Loucy (cell line): Measurements from ENCODE around the gene ATAD5.
"Not testable (repeated sequence)": the region's sequence is repeated elsewhere in the genome, so short reads cannot be mapped to it uniquely, and the experiment has no call there.

Experiments used
- H2AFZ ChIP-seq: fragments of 200-600 bp; sonication (generic); 2 replicates; pipeline ENCODE4 v1.6.0; 2016; ENCODE audit warnings: antibody characterized with exemption, mild to moderate bottlenecking, low read length, moderate library complexity
- H3F3A ChIP-seq: fragments of 200-600 bp; 2 replicates; pipeline ENCODE4 v1.6.0; 2016; ENCODE audit warnings: antibody characterized with exemption, low read depth, mild to moderate bottlenecking
- H3K27me3 ChIP-seq: fragments of 200-600 bp; sonication (generic); 2 replicates; pipeline ENCODE4 v1.6.1; 2014; ENCODE audit warnings: low read length, mild to moderate bottlenecking; ENCODE audit not compliant: insufficient read depth, poor library complexity, severe bottlenecking
- H3K36me3 ChIP-seq: fragments of 200-600 bp; sonication (generic); 2 replicates; pipeline ENCODE4 v1.6.1; 2016; ENCODE audit warnings: low read length; ENCODE audit not compliant: insufficient read depth
- H3K4me1 ChIP-seq: fragments of 200-600 bp; sonication (generic); 2 replicates; pipeline ENCODE4 v1.5.1; 2014; ENCODE audit warnings: low read length, mild to moderate bottlenecking; ENCODE audit not compliant: insufficient read depth, poor library complexity, severe bottlenecking
- H3K4me2 ChIP-seq: fragments of 200-600 bp; sonication (generic); 2 replicates; pipeline ENCODE4 v1.6.0; 2014; ENCODE audit warnings: antibody characterized with exemption, low read length, low read depth, mild to moderate bottlenecking; ENCODE audit not compliant: poor library complexity, severe bottlenecking
- H3K4me3 ChIP-seq: fragments of 200-600 bp; sonication (generic); 2 replicates; pipeline ENCODE4 v1.5.1; 2014; ENCODE audit warnings: low read length, mild to moderate bottlenecking, mixed read lengths; ENCODE audit not compliant: poor library complexity, severe bottlenecking
- H3K79me2 ChIP-seq: fragments of 200-600 bp; sonication (generic); 2 replicates; pipeline ENCODE4 v1.6.1; 2014; ENCODE audit warnings: low read length; ENCODE audit not compliant: insufficient read depth
- H3K9ac ChIP-seq: fragments of 200-600 bp; sonication (generic); 2 replicates; pipeline ENCODE4 v1.6.0; 2014; ENCODE audit warnings: mild to moderate bottlenecking, low read depth, low read length, moderate library complexity; ENCODE audit not compliant: poor library complexity, severe bottlenecking
- H3K9me2 ChIP-seq: fragments of 200-600 bp; sonication (generic); replicated peaks from 2 replicates; pipeline ENCODE4 v1.6.1; 2016; ENCODE audit warnings: low read depth, low read length, mixed read lengths
- H3K9me3 ChIP-seq: fragments of 200-600 bp; sonication (generic); 2 replicates; pipeline ENCODE4 v1.6.1; 2014; ENCODE audit warnings: mild to moderate bottlenecking, antibody characterized with exemption, low read length, low read depth; ENCODE audit not compliant: insufficient read depth
- H4K20me1 ChIP-seq: fragments of 200-600 bp; sonication (generic); 2 replicates; pipeline ENCODE4 v1.6.0; 2014; ENCODE audit warnings: antibody characterized with exemption, low read length, mild to moderate bottlenecking; ENCODE audit not compliant: insufficient read depth, poor library complexity, severe bottlenecking
- CTCF ChIP-seq: fragments of 200-600 bp; sonication (generic); conservative IDR thresholded peaks from 2 replicates; pipeline ENCODE4 v1.5.1; 2014; ENCODE audit warnings: mild to moderate bottlenecking, antibody characterized with exemption, low read length
- EZH2phosphoT487 ChIP-seq: fragments of 200-600 bp; IDR thresholded peaks from 2 replicates; pipeline ENCODE4 v1.6.1; 2018; ENCODE audit warnings: antibody characterized with exemption, mild to moderate bottlenecking, moderate library complexity, borderline replicate concordance

Gene ATAD5

GRCh38 chr17:30928584-30928983 is 96.8 kb downstream of the ATAD5 start:
- no peak for TF ChIP-seq EZH2phosphoT487
- no peak for TF ChIP-seq CTCF
- Histone ChIP-seq H3K9me3 (no peaks in the 10 kb centered on the region), H3K4me1 (no peaks in the 10 kb centered on the region), H3F3A (no peaks in the 10 kb centered on the region), H3K9ac (no peak overlapping the region), H4K20me1 (no peaks in the 10 kb centered on the region), H3K79me2 (no peaks in the 10 kb centered on the region), H3K27me3 (no peaks in the 10 kb centered on the region), H3K4me2 (no peak overlapping the region), H2AFZ (no peak overlapping the region; the same call in 1 of the 2 replicates), H3K9me2 (no peaks in the 10 kb centered on the region), H3K36me3 (no peaks in the 10 kb centered on the region), H3K4me3 (no peak overlapping the region)

DNA sequence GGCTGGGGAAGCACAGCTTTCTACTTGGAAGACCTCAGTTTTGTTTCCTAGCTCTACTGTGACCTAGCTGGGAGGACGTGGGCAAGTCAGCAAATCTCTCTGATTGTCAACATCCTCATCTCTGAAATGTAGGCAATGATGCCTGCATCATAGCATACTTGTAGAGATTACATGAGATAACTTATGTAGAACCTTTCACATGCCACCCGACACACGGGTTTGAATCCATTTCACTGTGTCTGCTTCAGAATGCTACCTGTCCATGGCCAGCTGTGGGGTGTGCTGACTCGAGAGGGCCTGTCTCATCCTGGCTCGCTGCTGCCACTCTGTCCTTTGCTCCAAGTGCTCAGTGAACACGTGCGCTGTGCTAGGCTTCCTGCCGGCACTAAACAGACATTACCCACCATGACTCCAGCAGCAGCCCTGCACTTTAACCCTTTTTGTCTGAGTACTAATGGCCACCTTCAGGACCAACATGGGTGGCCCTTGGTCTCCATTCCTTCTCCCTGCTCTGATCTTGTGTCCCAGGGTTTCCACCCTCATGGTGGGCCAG is 97.4 kb downstream of the ATAD5 start:
- Histone ChIP-seq H4K20me1 (no peaks in the 10 kb centered on the region), H3K9me2 (no peaks in the 10 kb centered on the region), H3K9me3 (no peaks in the 10 kb centered on the region), H3K9ac (no peak overlapping the region), H3F3A (no peaks in the 10 kb centered on the region), H3K4me2 (no peak overlapping the region), H3K4me3 (no peak overlapping the region), H3K36me3 (no peaks in the 10 kb centered on the region), H3K4me1 (no peaks in the 10 kb centered on the region), H3K27me3 (no peaks in the 10 kb centered on the region), H2AFZ (no peak overlapping the region; the same call in 1 of the 2 replicates), H3K79me2 (no peaks in the 10 kb centered on the region)
- TF ChIP-seq EZH2phosphoT487 (no peak), CTCF (no peak)

- not testable (repeated sequence) for H3K27me3 ChIP-seq, H3K79me2 ChIP-seq, H3F3A ChIP-seq, H4K20me1 ChIP-seq, H3K4me3 ChIP-seq, H3K36me3 ChIP-seq, H3K9ac ChIP-seq, H3K9me2 ChIP-seq, H3K4me1 ChIP-seq, H3K9me3 ChIP-seq, H2AFZ ChIP-seq, H3K4me2 ChIP-seq
Observed at GRCh38 chr17:30929861-30930260, 98.1 kb downstream of the ATAD5 start.

- H4K20me1 ChIP-seq: no peaks in the 10 kb centered on the region
- no peaks in the 10 kb centered on the region for H3K9me2 ChIP-seq
- no peaks in the 10 kb centered on the region for H3K9me3 ChIP-seq
- H3K4me2 ChIP-seq: no peak overlapping the region
- no peak overlapping the region for H3K4me3 ChIP-seq
- no peak overlapping the region for H2AFZ ChIP-seq
- H3F3A ChIP-seq: no peaks in the 10 kb centered on the region
- no peaks in the 10 kb centered on the region for H3K27me3 ChIP-seq
- H3K36me3 ChIP-seq: no peaks in the 10 kb centered on the region
- TF ChIP-seq EZH2phosphoT487 (no peak), CTCF (no peak)
- no peaks in the 10 kb centered on the region for H3K4me1 ChIP-seq
- H3K79me2 ChIP-seq: no peaks in the 10 kb centered on the region
- H3K9ac ChIP-seq: no peak overlapping the region
Observed at GRCh38 chr17:30930495-30930894, 98.7 kb downstream of the ATAD5 start.

DNA sequence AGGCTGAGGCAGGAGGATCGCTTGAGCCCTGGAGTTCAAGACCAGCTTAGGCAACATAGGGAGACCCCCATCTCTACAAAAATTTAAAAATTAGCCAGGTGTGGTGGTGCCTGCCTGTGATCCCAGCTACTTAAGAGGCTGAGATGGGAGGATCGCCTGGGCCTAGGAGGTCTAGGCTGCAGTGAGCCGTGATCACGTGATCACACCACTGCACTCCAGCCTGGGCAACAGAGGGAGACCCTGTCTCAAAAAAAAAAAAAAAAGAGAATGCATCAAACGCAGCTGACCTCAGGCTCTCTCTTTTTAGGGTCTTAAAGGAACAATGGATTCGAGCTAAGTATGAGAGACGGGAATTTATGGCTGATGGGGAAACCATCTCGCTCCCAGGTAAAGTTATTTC is 99.8 kb downstream of the ATAD5 start:
- not testable (repeated sequence) for H3K36me3 ChIP-seq, H3K9ac ChIP-seq, H2AFZ ChIP-seq, H3K9me2 ChIP-seq, H3K9me3 ChIP-seq, H3F3A ChIP-seq, H3K4me2 ChIP-seq, H3K79me2 ChIP-seq, H4K20me1 ChIP-seq, H3K4me1 ChIP-seq, H3K4me3 ChIP-seq, H3K27me3 ChIP-seq
